ENCODE data around the gene SLC7A5.
"Not testable (repeated sequence)": the region's sequence is repeated elsewhere in the genome, so short reads cannot be mapped to it uniquely, and the experiment has no call there.

Gene SLC7A5

DNA sequence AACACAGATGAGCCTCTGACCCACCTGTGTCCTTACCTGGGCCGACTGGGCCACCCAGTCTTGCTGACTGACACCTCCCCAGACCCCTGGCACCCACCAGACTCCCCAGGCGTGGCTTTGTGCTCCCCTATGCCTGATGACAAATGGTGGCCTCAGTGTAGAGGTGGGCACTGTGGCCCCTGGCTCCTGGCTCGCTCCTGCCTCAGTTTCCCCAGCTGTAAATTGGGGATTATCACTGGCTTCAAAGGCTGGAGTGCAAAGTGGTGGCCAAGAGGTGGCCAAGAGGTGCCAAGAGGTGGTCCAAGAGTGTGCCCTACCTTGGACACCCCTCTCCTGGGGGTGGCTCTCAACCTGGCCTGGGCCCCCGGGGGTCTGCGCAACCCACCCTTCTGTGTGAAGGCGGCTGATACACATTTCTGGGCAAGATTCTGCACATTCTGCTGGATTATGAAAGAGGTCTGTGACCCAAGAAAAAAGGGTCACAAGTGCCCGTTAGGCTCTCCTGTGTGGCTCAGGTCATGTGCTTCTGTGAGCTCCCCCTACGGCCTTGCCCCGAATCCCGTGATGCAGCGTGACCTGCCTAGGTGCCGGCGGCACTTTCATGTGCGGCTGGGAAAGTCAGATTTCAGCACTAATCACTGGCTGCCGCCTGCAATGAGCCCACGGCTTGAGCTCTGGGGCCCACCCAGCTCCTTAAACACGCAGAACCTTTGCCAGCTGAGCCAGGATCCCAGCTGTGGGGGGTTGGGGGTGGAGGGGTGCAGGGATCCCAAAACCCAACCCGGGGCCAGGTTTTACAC, 7.8 kb downstream of the SLC7A5 start:
- not testable (repeated sequence) for DNase-seq (ENCODE audit: low read depth in 2 of 3, low spot score in 1 of 3)

- DNase-seq (ENCODE audit: low read depth in 2 of 3, low spot score in 1 of 3) = no peak
These were observed 8.6 kb downstream of the SLC7A5 start for GRCh38 chr16:87860553-87861299.

GRCh38 chr16:87858151-87858993, 10.9 kb downstream of the SLC7A5 start:
- not testable (repeated sequence) for DNase-seq (ENCODE audit: low read depth in 2 of 3, low spot score in 1 of 3)

- no peak for DNase-seq (ENCODE audit: low read depth in 2 of 3, low spot score in 1 of 3)
These were observed 12.5 kb downstream of the SLC7A5 start for GRCh38 chr16:87856791-87857228.

GRCh38 chr16:87855852-87856715, 13.2 kb downstream of the SLC7A5 start:
- no peak for DNase-seq (ENCODE audit: low read depth in 2 of 3, low spot score in 1 of 3)

DNA sequence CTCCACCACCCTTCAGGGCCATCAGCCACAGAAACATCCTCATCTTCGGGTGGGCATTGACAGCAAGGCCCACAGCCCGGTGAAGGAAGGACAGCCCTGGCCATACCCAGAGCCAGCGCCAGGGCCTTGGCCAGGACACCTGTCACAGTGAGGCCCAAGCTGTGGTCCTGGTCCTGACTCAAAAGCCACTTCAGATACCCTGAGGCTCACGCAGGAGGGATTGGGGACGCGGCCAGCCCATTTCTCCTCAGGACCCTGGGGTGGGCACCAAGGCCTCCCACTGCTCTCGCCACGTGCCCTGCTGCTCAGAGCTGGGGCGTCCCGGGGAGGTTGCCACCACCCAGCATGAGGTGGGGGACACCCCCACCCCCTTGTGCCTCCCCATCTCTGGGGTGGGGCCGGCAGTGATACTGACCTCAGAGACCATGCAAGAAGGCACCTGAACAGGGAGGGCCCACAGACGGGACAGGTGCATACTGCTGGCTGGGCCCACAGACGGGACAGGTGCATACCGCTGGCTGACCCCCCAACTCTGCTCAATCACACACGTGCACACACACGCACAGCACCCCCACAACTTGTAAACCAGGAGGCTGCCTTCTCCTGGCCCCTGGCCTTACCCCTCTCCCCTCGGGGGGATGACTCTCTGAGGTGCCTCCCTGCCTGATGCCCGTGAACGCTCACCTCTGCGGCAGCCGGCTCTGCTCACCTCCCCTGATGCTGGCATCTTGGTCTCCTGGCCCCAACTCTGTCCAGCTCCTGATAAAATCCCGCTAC, 14.2 kb downstream of the SLC7A5 start:
- DNase-seq (ENCODE audit: low read depth in 2 of 3, low spot score in 1 of 3) = no peak

- DNase-seq (ENCODE audit: low read depth in 2 of 3, low spot score in 1 of 3) = no peak
These were observed 15.0 kb downstream of the SLC7A5 start for GRCh38 chr16:87854053-87854906.

- DNase-seq (ENCODE audit: low read depth in 2 of 3, low spot score in 1 of 3) = peak; percentile 78 to 87 (median 81)
These were observed 15.8 kb downstream of the SLC7A5 start for GRCh38 chr16:87853411-87854052.

DNA sequence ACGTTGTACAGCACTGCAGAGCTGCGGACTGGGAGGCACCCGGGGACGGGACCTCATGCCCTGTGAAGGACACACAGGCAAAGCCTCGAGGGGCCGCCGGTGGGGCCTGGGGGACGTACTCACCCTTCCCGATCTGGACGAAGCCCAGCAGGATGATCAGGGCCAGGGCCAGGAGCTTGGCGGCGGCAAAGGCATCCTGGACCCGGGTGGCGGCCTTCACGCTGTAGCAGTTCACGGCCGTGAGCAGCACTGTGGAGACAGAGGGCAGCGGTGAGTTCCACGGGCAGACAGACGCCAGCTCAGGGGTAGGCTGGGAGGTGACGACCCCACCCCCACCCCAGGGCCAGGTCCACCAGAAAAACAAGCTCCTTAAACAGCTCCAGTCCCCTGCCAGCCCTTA, 17.7 kb downstream of the SLC7A5 start:
- no peak for DNase-seq (ENCODE audit: low read depth in 2 of 3, low spot score in 1 of 3)

DNA sequence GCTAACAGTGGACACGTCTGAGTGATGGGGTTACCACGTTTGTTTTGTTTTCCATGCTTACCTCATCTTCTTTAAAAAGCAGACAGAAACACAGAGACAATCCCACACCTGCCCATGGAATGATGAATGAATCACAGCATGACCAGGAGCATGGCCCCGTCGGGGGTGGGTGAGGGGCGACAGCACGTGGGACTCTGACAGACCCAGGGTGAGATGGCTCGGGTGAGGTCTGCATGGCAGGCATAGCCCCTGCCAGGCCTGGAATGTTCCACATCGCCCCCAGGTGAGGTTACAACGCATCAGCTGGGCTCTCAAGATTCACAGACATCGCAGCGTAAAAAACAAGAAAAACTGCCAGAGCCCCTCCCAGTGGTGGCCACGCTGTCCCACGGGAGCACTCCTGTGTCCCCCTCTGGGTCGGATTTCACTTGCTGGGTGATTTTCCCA, 18.1 kb downstream of the SLC7A5 start:
- DNase-seq (ENCODE audit: low read depth in 2 of 3, low spot score in 1 of 3) = no peak

GRCh38 chr16:87850009-87851006, 19.0 kb downstream of the SLC7A5 start:
- DNase-seq (ENCODE audit: low read depth in 2 of 3, low spot score in 1 of 3) = peak; percentile 53 to 64 (median 58)

DNA sequence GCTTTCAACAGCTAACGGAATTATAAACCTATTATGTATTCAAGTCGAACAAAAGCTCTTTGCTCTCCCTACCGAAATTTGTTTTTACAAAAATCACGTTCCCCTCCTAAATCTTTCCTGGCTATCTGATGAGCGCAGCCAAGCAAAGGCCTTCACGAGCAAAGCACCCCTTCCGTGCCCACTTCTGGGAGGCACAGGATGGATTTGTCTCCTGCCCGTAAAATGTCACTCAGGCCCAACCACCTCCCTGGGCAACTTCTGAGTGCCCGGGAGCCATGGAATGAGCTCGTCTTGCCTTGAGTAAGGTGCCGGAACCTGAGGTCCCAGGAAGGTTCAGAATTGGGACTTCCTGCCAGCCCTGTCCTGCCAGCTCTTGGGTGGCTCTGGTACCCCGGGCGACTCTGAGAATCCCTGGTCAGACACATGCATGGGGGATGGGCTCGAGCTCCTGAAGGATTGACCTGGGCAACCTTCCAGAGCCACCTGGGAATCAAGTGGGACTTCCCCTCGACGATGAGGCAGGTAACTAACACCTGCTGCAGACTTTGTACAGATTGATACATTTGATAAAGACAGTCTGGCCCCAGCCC, 19.8 kb downstream of the SLC7A5 start:
- no peak for DNase-seq (ENCODE audit: low read depth in 2 of 3, low spot score in 1 of 3)

GRCh38 chr16:87848676-87849345, 20.5 kb downstream of the SLC7A5 start:
- no peak for DNase-seq (ENCODE audit: low read depth in 2 of 3, low spot score in 1 of 3)

GRCh38 chr16:87847785-87848675, 21.3 kb downstream of the SLC7A5 start:
- no peak for DNase-seq (ENCODE audit: low read depth in 2 of 3, low spot score in 1 of 3)

DNA sequence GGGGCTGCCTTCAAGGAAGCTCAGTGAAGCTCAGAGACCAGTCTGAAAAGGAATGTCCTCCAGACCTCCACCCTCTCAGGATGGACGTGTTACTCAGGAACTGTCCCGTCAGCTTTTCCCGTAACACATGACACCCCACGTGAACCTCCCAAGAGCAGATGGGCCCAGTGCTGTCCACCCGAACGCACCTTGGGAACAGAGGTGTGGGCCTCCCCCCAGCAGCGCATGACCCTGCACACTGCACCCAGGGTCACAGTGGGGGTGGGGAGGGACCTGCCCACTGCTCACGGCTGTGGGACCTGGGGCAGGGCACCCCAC, 21.9 kb downstream of the SLC7A5 start:
- DNase-seq (ENCODE audit: low read depth in 2 of 3, low spot score in 1 of 3) = no peak
